Measurements from ENCODE around the gene ZNF691.

Gene ZNF691

GRCh38 chr1:42834803-42835202 lies 11.6 kb upstream of the ZNF691 start:
- Histone ChIP-seq H3K9ac (ENCODE audit: low read length) (no peak overlapping the region), H3K4me1 (ENCODE audit: insufficient read depth, low read length) (no peaks in the 10 kb centered on the region)

DNA sequence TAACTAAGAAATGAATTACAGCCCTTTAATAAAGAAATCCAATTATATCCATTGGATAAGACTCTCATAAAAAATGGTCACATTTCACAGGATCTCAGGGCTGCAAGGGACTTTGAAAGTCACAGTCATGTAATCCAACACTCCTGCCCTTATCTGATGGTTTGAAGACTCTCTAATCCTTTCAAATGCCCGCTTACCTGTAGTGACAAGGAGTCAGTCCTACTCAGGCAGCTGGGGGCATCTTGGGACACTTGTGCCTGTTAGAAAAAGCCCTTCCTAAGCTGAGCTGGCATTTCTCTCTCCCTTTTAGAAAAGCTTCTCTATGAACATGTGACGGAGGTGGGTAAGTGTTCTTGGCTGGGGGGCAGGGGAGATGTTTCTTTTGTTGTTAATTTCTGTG lies 11.0 kb upstream of the ZNF691 start:
- no peaks in the 10 kb centered on the region for H3K4me1 ChIP-seq (ENCODE audit: insufficient read depth, low read length)
- H3K27ac ChIP-seq (ENCODE audit: low read depth, low read length): no peak overlapping the region
- H3K9me3 ChIP-seq (ENCODE audit: low read length): no peaks in the 10 kb centered on the region
- no peak overlapping the region for H3K4me3 ChIP-seq (ENCODE audit: low read depth in 1 of 2, low read length in 2 of 2)
- H3K9ac ChIP-seq (ENCODE audit: low read length): no peak overlapping the region
- H3K36me3 ChIP-seq (ENCODE audit: insufficient read depth, low read length): peaks cover 8% of the 10 kb centered on the region
- H3K27me3 ChIP-seq (ENCODE audit: control insufficient read depth in 1 of 2, insufficient read depth in 2 of 2, low read length in 2 of 2): no peaks in the 10 kb centered on the region

More at GRCh38 chr1:42834803-42835202, 11.6 kb upstream of the ZNF691 start:
- Histone ChIP-seq H3K4me3 (ENCODE audit: low read depth in 1 of 2, low read length in 2 of 2) (no peak overlapping the region), H3K27me3 (ENCODE audit: control insufficient read depth in 1 of 2, insufficient read depth in 2 of 2, low read length in 2 of 2) (no peaks in the 10 kb centered on the region), H3K9me3 (ENCODE audit: low read length) (no peaks in the 10 kb centered on the region), H3K27ac (ENCODE audit: low read depth, low read length) (no peak overlapping the region), H3K36me3 (ENCODE audit: insufficient read depth, low read length) (peaks cover 14% of the 10 kb centered on the region)

DNA sequence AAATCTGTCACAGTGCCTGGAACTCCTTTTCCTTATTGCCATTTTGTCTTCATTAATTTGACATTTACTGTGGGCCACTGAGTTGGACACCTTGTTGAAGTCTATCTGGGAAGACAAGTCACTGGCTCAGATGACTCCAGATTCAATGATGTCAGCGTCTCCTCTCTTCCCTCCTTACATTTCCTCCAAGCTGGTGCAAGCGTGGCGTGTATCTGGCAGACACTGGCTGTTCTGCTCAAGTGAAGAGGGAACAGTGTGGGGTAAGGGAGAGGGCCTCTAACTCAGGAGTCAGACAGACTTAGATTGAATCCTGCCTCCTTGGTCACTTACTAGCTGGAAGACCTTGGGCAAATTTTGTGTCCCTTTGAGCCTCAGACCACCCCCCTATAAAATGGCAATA lies 8.7 kb upstream of the ZNF691 start:
- no peaks in the 10 kb centered on the region for H3K27me3 ChIP-seq (ENCODE audit: control insufficient read depth in 1 of 2, insufficient read depth in 2 of 2, low read length in 2 of 2)
- H3K9ac ChIP-seq (ENCODE audit: low read length): no peak overlapping the region
- no peaks in the 10 kb centered on the region for H3K9me3 ChIP-seq (ENCODE audit: low read length)
- H3K36me3 ChIP-seq (ENCODE audit: insufficient read depth, low read length): peaks cover 10% of the 10 kb centered on the region
- no peak overlapping the region for H3K4me3 ChIP-seq (ENCODE audit: low read depth in 1 of 2, low read length in 2 of 2)
- H3K4me1 ChIP-seq (ENCODE audit: insufficient read depth, low read length): no peaks in the 10 kb centered on the region
- H3K27ac ChIP-seq (ENCODE audit: low read depth, low read length): no peak overlapping the region

- peaks cover 16% of the 10 kb centered on the region for H3K36me3 ChIP-seq (ENCODE audit: insufficient read depth, low read length)
- no peak overlapping the region for H3K27ac ChIP-seq (ENCODE audit: low read depth, low read length)
Measured at GRCh38 chr1:42838482-42839190, 7.8 kb upstream of the ZNF691 start.

GRCh38 chr1:42841010-42841409 lies 5.4 kb upstream of the ZNF691 start:
- Histone ChIP-seq H3K36me3 (ENCODE audit: insufficient read depth, low read length) (peaks cover 9% of the 10 kb centered on the region), H3K27ac (ENCODE audit: low read depth, low read length) (no peak overlapping the region), H3K9ac (ENCODE audit: low read length) (no peak overlapping the region), H3K4me1 (ENCODE audit: insufficient read depth, low read length) (no peaks in the 10 kb centered on the region), H3K9me3 (ENCODE audit: low read length) (no peaks in the 10 kb centered on the region), H3K27me3 (ENCODE audit: control insufficient read depth in 1 of 2, insufficient read depth in 2 of 2, low read length in 2 of 2) (no peaks in the 10 kb centered on the region), H3K4me3 (ENCODE audit: low read depth in 1 of 2, low read length in 2 of 2) (no peak overlapping the region)

More at GRCh38 chr1:42838482-42839190, 7.8 kb upstream of the ZNF691 start:
- Histone ChIP-seq H3K4me3 (ENCODE audit: low read depth in 1 of 2, low read length in 2 of 2) (no peak overlapping the region), H3K9me3 (ENCODE audit: low read length) (no peaks in the 10 kb centered on the region), H3K9ac (ENCODE audit: low read length) (no peak overlapping the region), H3K27me3 (ENCODE audit: control insufficient read depth in 1 of 2, insufficient read depth in 2 of 2, low read length in 2 of 2) (no peaks in the 10 kb centered on the region), H3K4me1 (ENCODE audit: insufficient read depth, low read length) (no peaks in the 10 kb centered on the region)

- Histone ChIP-seq H3K4me1 (ENCODE audit: insufficient read depth, low read length) (no peaks in the 10 kb centered on the region), H3K27me3 (ENCODE audit: control insufficient read depth in 1 of 2, insufficient read depth in 2 of 2, low read length in 2 of 2) (no peaks in the 10 kb centered on the region), H3K36me3 (ENCODE audit: insufficient read depth, low read length) (peaks cover 9% of the 10 kb centered on the region), H3K27ac (ENCODE audit: low read depth, low read length) (no peak overlapping the region), H3K9me3 (ENCODE audit: low read length) (no peaks in the 10 kb centered on the region), H3K4me3 (ENCODE audit: low read depth in 1 of 2, low read length in 2 of 2) (no peak overlapping the region), H3K9ac (ENCODE audit: low read length) (no peak overlapping the region)
Measured at GRCh38 chr1:42841440-42842147, 4.8 kb upstream of the ZNF691 start.

DNA sequence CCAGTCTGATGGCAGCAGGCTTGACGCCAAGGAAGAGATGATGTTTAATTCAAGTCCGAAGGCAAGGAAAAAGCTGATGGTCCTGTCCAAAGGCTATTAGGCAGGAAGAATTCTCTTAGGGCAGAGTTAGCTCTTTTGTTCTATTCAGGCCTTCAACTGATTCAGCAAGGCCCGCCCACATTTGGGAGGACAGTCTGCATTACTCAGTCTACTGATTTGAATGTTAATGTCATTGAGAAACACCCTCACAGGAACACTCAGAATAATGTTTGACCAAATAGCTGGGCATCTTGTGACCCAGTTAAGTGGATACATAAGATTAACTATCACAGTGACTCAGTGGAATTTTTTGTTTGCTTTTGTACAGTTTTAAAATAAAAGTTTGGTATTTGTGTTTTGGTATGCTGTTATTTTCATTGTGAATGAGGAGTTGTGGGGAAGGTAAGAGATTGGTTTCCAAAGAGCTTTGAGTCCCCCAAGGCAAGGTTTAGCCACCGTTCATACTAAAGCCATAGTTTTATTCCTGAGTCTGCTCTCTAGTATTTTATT lies 1.7 kb upstream of the ZNF691 start:
- peaks cover 13% of the 10 kb centered on the region for H3K4me1 ChIP-seq (ENCODE audit: insufficient read depth, low read length)
- no peaks in the 10 kb centered on the region for H3K27me3 ChIP-seq (ENCODE audit: control insufficient read depth in 1 of 2, insufficient read depth in 2 of 2, low read length in 2 of 2)
- H3K27ac ChIP-seq (ENCODE audit: low read depth, low read length): no peak overlapping the region
- H3K4me3 ChIP-seq (ENCODE audit: low read depth in 1 of 2, low read length in 2 of 2): no peak overlapping the region
- peaks cover 9% of the 10 kb centered on the region for H3K36me3 ChIP-seq (ENCODE audit: insufficient read depth, low read length)
- H3K9ac ChIP-seq (ENCODE audit: low read length): no peak overlapping the region
- H3K9me3 ChIP-seq (ENCODE audit: low read length): no peaks in the 10 kb centered on the region

GRCh38 chr1:42845193-42845592 lies 1.2 kb upstream of the ZNF691 start:
- Histone ChIP-seq H3K9ac (ENCODE audit: low read length) (no peak overlapping the region), H3K4me3 (ENCODE audit: low read depth in 1 of 2, low read length in 2 of 2) (no peak overlapping the region), H3K36me3 (ENCODE audit: insufficient read depth, low read length) (peaks cover 9% of the 10 kb centered on the region), H3K27ac (ENCODE audit: low read depth, low read length) (no peak overlapping the region), H3K4me1 (ENCODE audit: insufficient read depth, low read length) (peaks cover 13% of the 10 kb centered on the region), H3K9me3 (ENCODE audit: low read length) (no peaks in the 10 kb centered on the region), H3K27me3 (ENCODE audit: control insufficient read depth in 1 of 2, insufficient read depth in 2 of 2, low read length in 2 of 2) (no peaks in the 10 kb centered on the region)

DNA sequence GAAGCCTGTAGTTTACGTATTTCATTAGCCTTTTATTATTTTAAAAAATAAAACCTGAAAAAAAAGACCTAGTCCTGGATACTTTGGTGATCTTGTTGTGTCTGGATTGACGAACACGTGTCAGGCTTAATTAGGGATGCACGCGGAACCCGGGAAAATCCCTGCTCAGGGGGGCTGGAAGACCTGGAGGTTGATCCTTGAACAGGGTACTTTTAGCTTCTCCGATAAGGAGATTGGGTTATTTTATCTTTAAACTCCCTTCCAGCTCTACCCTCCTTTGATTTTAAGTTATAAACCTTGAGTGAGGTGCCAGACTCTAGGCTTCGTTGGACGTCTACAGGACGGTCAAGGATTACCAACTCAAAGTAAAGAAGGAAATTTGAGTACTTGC lies 552 bp upstream of the ZNF691 start:
- H3K36me3 ChIP-seq (ENCODE audit: insufficient read depth, low read length): peaks cover 11% of the 10 kb centered on the region
- H3K9ac ChIP-seq (ENCODE audit: low read length): no peak overlapping the region
- peak overlapping the region; percentile 44 to 82 for H3K4me3 ChIP-seq (ENCODE audit: low read depth in 1 of 2, low read length in 2 of 2)
- H3K27me3 ChIP-seq (ENCODE audit: control insufficient read depth in 1 of 2, insufficient read depth in 2 of 2, low read length in 2 of 2): no peaks in the 10 kb centered on the region
- H3K9me3 ChIP-seq (ENCODE audit: low read length): no peaks in the 10 kb centered on the region
- no peak overlapping the region for H3K27ac ChIP-seq (ENCODE audit: low read depth, low read length)
- peaks cover 13% of the 10 kb centered on the region for H3K4me1 ChIP-seq (ENCODE audit: insufficient read depth, low read length)

GRCh38 chr1:42847111-42847595 lies 740 bp downstream of the ZNF691 start:
- H3K27me3 ChIP-seq (ENCODE audit: control insufficient read depth in 1 of 2, insufficient read depth in 2 of 2, low read length in 2 of 2): no peaks in the 10 kb centered on the region
- peak overlapping the region; percentile 82 to 86 for H3K4me3 ChIP-seq (ENCODE audit: low read depth in 1 of 2, low read length in 2 of 2)
- no peaks in the 10 kb centered on the region for H3K9me3 ChIP-seq (ENCODE audit: low read length)
- peak overlapping the region; percentile 50 for H3K9ac ChIP-seq (ENCODE audit: low read length)
- H3K4me1 ChIP-seq (ENCODE audit: insufficient read depth, low read length): peaks cover 13% of the 10 kb centered on the region
- peaks cover 22% of the 10 kb centered on the region for H3K36me3 ChIP-seq (ENCODE audit: insufficient read depth, low read length)
- H3K27ac ChIP-seq (ENCODE audit: low read depth, low read length): peak overlapping the region; percentile 57

- Histone ChIP-seq H3K9me3 (ENCODE audit: low read length) (no peaks in the 10 kb centered on the region), H3K36me3 (ENCODE audit: insufficient read depth, low read length) (peaks cover 17% of the 10 kb centered on the region), H3K27me3 (ENCODE audit: control insufficient read depth in 1 of 2, insufficient read depth in 2 of 2, low read length in 2 of 2) (no peaks in the 10 kb centered on the region), H3K4me3 (ENCODE audit: low read depth in 1 of 2, low read length in 2 of 2) (peak overlapping the region in 1 of 2 donors; percentile 82), H3K27ac (ENCODE audit: low read depth, low read length) (no peak overlapping the region), H3K4me1 (ENCODE audit: insufficient read depth, low read length) (peaks cover 13% of the 10 kb centered on the region), H3K9ac (ENCODE audit: low read length) (no peak overlapping the region)
Measured at GRCh38 chr1:42847721-42848460, 1.5 kb downstream of the ZNF691 start.

Data from muscle layer of colon (tissue), 2 donors.